A673 (cell line): ENCODE measurements around the gene CPPED1.

Experiments used
- EZH2 ChIP-seq: fragments of 200-600 bp; sonication (generic); IDR thresholded peaks from 2 replicates; pipeline ENCODE4 v1.6.1; 2017; ENCODE audit warnings: borderline replicate concordance, low read depth, mild to moderate bottlenecking, mixed read lengths, antibody characterized with exemption, low read length; ENCODE audit not compliant: poor library complexity, severe bottlenecking
- TF ChIP-seq, protein P1 (sequence below): fragments of 300-800, 200-600 bp; sonication (generic); conservative IDR thresholded peaks from 2 replicates; pipeline ENCODE4 v1.5.1; 2017; ENCODE audit warnings: low read depth, mild to moderate bottlenecking, antibody characterized with exemption, low read length, moderate library complexity, mixed read lengths

GRCh38 chr16:12706628-12707027, 97.1 kb downstream of the CPPED1 start:
- TF ChIP-seq, protein P1, sequence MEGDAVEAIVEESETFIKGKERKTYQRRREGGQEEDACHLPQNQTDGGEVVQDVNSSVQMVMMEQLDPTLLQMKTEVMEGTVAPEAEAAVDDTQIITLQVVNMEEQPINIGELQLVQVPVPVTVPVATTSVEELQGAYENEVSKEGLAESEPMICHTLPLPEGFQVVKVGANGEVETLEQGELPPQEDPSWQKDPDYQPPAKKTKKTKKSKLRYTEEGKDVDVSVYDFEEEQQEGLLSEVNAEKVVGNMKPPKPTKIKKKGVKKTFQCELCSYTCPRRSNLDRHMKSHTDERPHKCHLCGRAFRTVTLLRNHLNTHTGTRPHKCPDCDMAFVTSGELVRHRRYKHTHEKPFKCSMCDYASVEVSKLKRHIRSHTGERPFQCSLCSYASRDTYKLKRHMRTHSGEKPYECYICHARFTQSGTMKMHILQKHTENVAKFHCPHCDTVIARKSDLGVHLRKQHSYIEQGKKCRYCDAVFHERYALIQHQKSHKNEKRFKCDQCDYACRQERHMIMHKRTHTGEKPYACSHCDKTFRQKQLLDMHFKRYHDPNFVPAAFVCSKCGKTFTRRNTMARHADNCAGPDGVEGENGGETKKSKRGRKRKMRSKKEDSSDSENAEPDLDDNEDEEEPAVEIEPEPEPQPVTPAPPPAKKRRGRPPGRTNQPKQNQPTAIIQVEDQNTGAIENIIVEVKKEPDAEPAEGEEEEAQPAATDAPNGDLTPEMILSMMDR = no peak
- TF ChIP-seq EZH2 = no peak
